Nephron progenitor cell (in vitro differentiated cells): ENCODE data around the gene LMO3.

Source experiments
- DNase-seq: peaks from one replicate; pipeline ENCODE4 v3.0.0; 2021
- H3K27ac Mint-ChIP-seq: 2 replicates; pipeline ENCODE4 v1.8.0; 2021; ENCODE audit warnings: mild to moderate bottlenecking, moderate library complexity, mixed read lengths
- H3K27me3 Mint-ChIP-seq: 2 replicates; pipeline ENCODE4 v1.8.0; 2021; ENCODE audit warnings: mild to moderate bottlenecking, low read depth, mixed read lengths; ENCODE audit not compliant: poor library complexity
- H3K36me3 Mint-ChIP-seq: 2 replicates; pipeline ENCODE4 v1.8.0; 2021; ENCODE audit warnings: low read depth, mixed read lengths
- H3K4me1 Mint-ChIP-seq: 2 replicates; pipeline ENCODE4 v1.8.0; 2021; ENCODE audit warnings: mixed read lengths
- H3K4me3 Mint-ChIP-seq: 2 replicates; pipeline ENCODE4 v1.8.0; 2021; ENCODE audit warnings: mild to moderate bottlenecking, moderate library complexity, mixed read lengths
- H3K9me3 Mint-ChIP-seq: 2 replicates; pipeline ENCODE4 v1.8.0; 2021; ENCODE audit warnings: mild to moderate bottlenecking, moderate library complexity, mixed read lengths
- CTCF ChIP-seq: fragments of 200-600 bp; sonication (generic); IDR thresholded peaks from 2 replicates; pipeline ENCODE4 v1.5.0; 2021; ENCODE audit warnings: antibody characterized with exemption

LMO3 gene

GRCh38 chr12:16618256-16618655 is 12.3 kb upstream of the LMO3 start:
- no peaks in the 10 kb centered on the region for H3K36me3 Mint-ChIP-seq
- DNase-seq, result no peak
- no peaks in the 10 kb centered on the region for H3K27me3 Mint-ChIP-seq
- no peak overlapping the region for H3K27ac Mint-ChIP-seq
- H3K9me3 Mint-ChIP-seq, result no peaks in the 10 kb centered on the region
- no peaks in the 10 kb centered on the region for H3K4me1 Mint-ChIP-seq
- TF ChIP-seq CTCF, result no peak
- no peak overlapping the region for H3K4me3 Mint-ChIP-seq

GRCh38 chr12:16613199-16613598 is 7.2 kb upstream of the LMO3 start:
- Mint-ChIP-seq H3K27me3 (peaks cover 32% of the 10 kb centered on the region), H3K4me3 (no peak overlapping the region), H3K4me1 (peaks cover 32% of the 10 kb centered on the region), H3K36me3 (no peaks in the 10 kb centered on the region), H3K27ac (no peak overlapping the region), H3K9me3 (no peaks in the 10 kb centered on the region)
- DNase-seq, result no peak
- TF ChIP-seq CTCF, result no peak

- no peak for TF ChIP-seq CTCF
- Mint-ChIP-seq H3K4me1 (peaks cover 38% of the 10 kb centered on the region), H3K4me3 (no peak overlapping the region), H3K27ac (no peak overlapping the region), H3K36me3 (no peaks in the 10 kb centered on the region), H3K27me3 (peaks cover 37% of the 10 kb centered on the region), H3K9me3 (no peaks in the 10 kb centered on the region)
- no peak for DNase-seq
Observed at GRCh38 chr12:16612647-16613046, 6.7 kb upstream of the LMO3 start.

- no peak overlapping the region for H3K4me3 Mint-ChIP-seq
- no peak for DNase-seq
- TF ChIP-seq CTCF, result no peak
- H3K9me3 Mint-ChIP-seq, result no peaks in the 10 kb centered on the region
- no peak overlapping the region for H3K27ac Mint-ChIP-seq
- no peaks in the 10 kb centered on the region for H3K36me3 Mint-ChIP-seq
- peaks cover 52% of the 10 kb centered on the region for H3K27me3 Mint-ChIP-seq
- H3K4me1 Mint-ChIP-seq, result peaks cover 47% of the 10 kb centered on the region
Observed at GRCh38 chr12:16611146-16611545, 5.2 kb upstream of the LMO3 start.

- Mint-ChIP-seq H3K27me3 (peaks cover 56% of the 10 kb centered on the region), H3K4me3 (no peak overlapping the region), H3K9me3 (no peaks in the 10 kb centered on the region), H3K36me3 (no peaks in the 10 kb centered on the region), H3K4me1 (peaks cover 50% of the 10 kb centered on the region), H3K27ac (no peak overlapping the region)
- TF ChIP-seq CTCF, result no peak
- DNase-seq, result no peak
Observed at GRCh38 chr12:16610743-16611142, 4.8 kb upstream of the LMO3 start.

- H3K4me1 Mint-ChIP-seq, result peaks cover 54% of the 10 kb centered on the region
- peak overlapping the region; percentile 69 for H3K4me3 Mint-ChIP-seq
- no peaks in the 10 kb centered on the region for H3K9me3 Mint-ChIP-seq
Observed at GRCh38 chr12:16610001-16610585, 4.1 kb upstream of the LMO3 start.

More at GRCh38 chr12:16610001-16610585, 4.1 kb upstream of the LMO3 start:
- no peak for TF ChIP-seq CTCF
- Mint-ChIP-seq H3K36me3 (no peaks in the 10 kb centered on the region), H3K27me3 (peaks cover 62% of the 10 kb centered on the region), H3K27ac (no peak overlapping the region)
- no peak for DNase-seq
